Kidney capillary endothelial cell (primary cell): ENCODE measurements around the gene UXT.

Experiments
- DNase-seq: peaks from one replicate; pipeline ENCODE4 v3.0.0-alpha.2; 2018; ENCODE audit warnings: low spot score

Gene UXT

GRCh38 chrX:47649271-47649670 is 9.7 kb downstream of the UXT start:
- DNase-seq, result no peak

- DNase-seq, result no peak
Measured at GRCh38 chrX:47648376-47648775, 10.6 kb downstream of the UXT start.

DNA sequence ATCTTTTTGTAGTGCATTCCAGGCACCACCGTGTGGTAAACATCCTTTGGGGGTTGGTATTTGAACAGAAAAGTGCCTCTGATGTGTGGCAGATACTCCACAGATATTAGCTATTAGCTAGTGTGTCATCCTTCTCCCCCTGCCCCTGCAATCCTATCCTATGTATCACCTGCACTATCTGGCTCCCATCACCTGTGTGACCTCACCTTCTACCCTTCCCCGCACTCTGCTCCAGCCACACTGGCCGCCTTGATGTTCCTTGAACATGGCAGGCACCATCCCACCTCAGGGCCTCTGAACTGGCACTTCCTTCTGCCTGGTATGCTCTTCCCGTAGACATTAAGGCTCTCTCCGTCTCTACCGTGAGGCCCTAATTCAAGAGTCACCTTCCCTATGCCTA is 12.3 kb downstream of the UXT start:
- no peak for DNase-seq

GRCh38 chrX:47645530-47645929 is 13.4 kb downstream of the UXT start:
- no peak for DNase-seq

DNA sequence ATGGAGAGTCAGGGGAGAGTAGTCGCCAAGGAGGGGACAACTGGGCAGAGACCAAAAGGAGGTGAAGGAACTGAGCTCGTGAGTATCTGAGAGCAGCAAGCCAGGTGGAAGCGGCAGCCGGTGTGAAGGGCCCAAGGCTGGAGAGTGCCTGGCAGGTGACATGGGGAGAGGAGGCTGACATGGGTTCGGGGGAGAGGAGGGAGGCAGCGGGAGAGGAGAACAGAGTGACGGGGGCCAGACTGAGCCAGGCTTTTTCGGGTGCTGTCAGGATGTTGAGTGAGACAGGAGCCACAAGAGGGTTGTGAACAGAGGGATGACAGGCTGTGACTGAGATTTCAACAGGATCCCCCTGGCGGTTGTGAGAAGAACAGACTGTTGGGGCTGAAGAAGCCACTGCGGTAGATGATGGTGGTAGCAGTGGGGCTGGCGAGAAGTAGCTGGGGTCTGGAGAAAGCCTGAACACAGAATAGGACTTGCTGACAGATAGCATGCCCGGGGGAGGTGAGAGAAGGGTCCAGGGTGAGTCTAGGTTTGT is 14.4 kb downstream of the UXT start:
- no peak for DNase-seq

GRCh38 chrX:47643926-47644325 is 15.1 kb downstream of the UXT start:
- DNase-seq, result peak; percentile 14

DNA sequence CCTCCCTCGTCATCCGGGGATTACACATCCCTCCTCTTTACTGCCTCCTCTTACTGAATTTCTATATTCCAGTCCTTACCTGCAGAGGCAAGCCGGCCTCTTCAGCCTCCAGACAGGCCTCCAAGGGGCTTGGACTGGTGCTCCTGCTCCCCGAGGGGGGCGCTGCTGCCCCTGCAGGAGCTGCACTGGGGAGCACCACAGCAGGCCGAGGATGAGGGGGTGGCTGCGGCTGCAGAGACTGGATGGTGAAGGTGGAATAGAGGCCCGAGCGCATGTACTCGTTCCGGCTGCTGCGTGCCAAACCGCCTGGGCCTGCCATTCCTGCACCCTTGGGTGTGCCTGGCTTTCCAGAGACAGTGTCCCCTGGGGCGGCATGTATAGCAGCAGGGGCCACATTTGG is 20.2 kb downstream of the UXT start:
- DNase-seq, result no peak

DNA sequence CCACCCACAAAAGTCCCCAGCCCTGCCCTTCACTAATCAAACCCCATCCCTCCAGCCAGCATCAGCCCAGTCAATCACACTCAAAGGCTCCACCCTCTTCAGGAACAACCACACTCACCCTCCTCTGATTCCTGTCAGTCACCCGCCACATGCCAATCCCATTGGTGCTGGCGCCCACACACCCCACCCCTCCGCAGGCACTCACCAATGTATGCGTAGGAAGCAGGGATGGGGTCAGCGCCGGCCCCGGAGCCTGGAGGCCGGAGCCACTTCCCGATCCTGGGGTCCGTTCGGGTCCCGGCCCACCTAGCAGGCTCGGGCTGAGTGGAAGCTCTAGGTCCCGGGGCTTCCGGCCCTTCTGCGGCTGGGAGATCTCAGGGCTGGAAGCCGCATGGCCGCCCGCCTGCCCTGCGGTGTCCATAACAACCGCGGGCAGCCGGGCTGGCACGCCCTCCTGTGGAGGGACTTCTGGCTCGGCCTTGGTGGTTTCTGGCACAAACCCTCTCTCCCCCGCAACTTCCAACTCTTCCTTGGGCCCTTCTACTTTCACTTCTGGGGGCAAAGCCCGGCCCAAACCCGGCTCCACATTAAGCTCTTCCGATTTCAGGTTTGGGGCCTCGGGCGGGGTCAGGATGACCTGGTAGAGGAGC is 21.3 kb downstream of the UXT start:
- no peak for DNase-seq

- DNase-seq, result no peak
Measured at GRCh38 chrX:47634871-47635575, 24.0 kb downstream of the UXT start.

- no peak for DNase-seq
Measured at GRCh38 chrX:47633689-47634590, 25.0 kb downstream of the UXT start.

DNA sequence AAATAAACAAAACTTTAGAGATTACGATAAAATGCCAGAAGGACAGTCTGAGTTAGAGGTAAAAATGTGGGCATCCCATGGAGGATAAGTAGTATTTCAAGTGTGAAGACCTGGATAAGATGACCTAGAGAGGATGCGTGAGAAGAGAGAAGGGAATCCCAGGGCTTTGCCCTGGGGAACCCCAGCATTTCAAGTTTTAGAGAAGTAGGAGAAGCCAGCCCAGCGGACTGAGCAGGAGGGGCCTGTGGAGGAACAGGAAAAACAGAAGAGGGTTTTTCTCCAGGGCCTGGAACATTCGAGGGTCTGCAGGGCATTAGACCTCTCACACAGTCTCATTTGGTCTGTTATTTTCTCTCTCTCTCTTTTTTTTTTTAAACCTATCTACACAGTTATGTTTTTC is 26.3 kb downstream of the UXT start:
- DNase-seq, result no peak

- DNase-seq, result no peak
Measured at GRCh38 chrX:47631676-47632075, 27.3 kb downstream of the UXT start.

DNA sequence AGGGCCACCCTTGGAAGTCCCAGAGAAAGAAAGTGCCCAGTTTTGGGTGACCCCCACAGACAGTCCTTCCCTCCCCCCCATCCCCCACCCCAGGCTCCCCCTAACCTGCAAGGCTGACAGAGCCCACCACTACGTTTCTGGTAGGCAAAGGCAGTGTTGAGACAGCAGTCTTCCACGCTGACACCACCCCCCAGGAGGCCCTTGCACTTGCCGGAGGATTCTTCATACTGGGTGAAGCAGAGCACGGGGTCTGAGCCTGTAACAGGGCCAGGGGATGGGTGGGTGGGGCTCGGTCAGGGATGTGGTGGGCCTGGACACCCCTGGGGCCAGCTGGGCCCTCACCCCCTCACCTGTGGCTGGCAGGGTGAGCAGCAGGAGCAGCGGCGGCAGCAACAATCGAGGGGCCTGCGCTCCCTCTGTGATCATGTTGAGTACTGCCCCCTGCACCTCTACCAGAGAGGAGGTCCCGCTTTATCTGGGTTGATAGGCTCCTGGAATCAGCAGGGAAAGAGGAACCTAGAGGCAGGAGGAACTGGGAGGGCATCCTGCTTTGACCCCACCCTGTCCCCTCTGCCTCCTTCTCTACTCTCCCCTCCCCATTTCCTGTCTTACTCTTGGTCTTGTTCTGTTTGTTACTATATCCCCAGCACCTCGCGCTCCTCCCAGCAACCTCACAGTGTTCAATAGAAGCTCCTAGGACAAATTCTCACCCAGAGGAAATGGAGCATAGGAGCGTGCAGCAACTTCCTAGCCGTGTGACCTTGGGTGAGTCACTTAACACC is 29.4 kb downstream of the UXT start, which contains the start of gene CFP:
Gene CFP (minus strand): TSS at position 512 of the 782 bp plus-strand sequence. CDS start 86 bp downstream, at position 426.
- DNase-seq, result no peak

DNA sequence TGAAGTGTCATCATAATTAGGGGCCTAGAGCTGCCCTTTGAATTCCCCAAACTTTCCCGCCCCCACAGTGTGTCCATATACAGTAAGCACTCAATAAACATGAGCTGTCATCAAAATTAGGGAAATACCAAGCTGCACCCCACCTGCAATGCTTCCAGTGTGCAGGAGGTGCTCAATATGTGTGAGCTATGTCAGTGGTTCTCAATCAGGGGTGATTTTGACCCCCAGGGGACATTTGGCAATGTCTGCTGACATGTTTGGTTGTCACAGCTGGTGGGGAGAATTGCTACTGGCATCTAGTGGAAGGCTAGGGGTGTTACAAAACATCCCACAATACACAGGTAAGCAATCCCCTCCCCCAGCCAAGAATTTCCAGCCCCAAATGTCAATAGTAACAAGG is 30.0 kb downstream of the UXT start:
- DNase-seq, result no peak

- no peak for DNase-seq
Measured at GRCh38 chrX:47625365-47625764, 33.6 kb downstream of the UXT start.

- peak; percentile 38 for DNase-seq
Measured at GRCh38 chrX:47623540-47624027, 35.4 kb downstream of the UXT start.

DNA sequence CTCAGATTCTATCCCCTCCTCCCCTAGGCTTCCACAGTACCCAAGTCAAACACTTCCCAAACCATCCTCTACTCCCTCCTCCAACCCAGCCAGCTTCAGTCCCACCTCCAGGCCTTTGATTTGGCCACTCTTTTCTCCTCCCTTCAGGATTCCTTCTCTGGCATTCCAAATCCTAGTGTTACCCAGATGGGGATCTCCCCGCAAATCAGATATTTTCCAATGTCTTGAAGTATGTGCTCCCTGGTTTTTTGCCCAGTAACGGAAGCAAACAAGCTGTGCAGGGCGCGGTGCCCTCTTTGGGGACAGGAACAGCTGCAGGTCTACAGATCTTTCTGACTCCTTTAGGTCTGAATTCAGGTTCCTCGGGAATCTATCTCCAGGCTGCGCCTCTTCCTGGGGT is 37.1 kb downstream of the UXT start:
- DNase-seq, result no peak

GRCh38 chrX:47620303-47620685 is 38.7 kb downstream of the UXT start:
- no peak for DNase-seq

DNA sequence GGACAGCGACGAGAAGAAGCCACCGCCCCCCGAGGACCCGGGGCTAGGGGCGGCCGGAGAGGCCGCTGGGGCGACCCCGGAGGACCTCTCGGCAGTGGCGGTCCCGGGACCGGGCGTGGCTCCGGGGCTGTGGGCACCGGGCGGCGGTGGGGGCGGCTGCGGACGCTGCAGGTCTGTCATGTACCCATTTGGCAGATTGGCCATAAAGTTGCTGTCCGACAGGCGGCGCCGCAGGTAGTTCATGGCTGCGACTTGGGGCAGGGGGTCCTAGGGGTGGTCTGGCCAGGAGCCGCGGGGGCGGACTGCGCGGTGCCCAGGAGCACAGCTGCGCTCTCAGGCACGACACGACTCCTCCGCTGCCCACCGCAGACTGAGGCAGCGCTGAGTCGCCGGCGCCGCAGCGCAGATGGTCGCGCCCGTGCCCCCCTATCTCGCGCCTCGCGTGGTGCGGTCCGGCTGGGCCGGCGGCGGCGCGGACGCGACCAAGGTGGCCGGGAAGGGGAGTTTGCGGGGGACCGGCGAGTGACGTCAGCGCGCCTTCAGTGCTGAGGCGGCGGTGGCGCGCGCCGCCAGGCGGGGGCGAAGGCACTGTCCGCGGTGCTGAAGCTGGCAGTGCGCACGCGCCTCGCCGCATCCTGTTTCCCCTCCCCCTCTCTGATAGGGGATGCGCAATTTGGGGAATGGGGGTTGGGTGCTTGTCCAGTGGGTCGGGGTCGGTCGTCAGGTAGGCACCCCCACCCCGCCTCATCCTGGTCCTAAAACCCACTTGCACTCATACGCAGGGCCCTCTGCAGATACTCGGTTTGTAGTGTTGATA is 39.3 kb downstream of the UXT start, which contains the start of gene SYN1:
Gene SYN1 (minus strand): TSS at position 372 of the 817 bp plus-strand sequence. CDS start 129 bp downstream, at position 243.
- peak; percentile 60 for DNase-seq

- no peak for DNase-seq
Measured at GRCh38 chrX:47618923-47619485, 40.0 kb downstream of the UXT start.
